Activated naive CD8-positive, alpha-beta T cell (primary cell): ENCODE data around the gene TIMM44.

ENCODE experiments used
- H3K27ac Mint-ChIP-seq: one replicate; pipeline ENCODE4 v1.8.0; 2021; ENCODE audit warnings: mixed read lengths
- H3K27me3 Mint-ChIP-seq: one replicate; pipeline ENCODE4 v1.8.0; 2021; ENCODE audit warnings: mixed read lengths
- H3K36me3 Mint-ChIP-seq: one replicate; pipeline ENCODE4 v1.8.0; 2021; ENCODE audit warnings: mixed read lengths
- H3K4me1 Mint-ChIP-seq: one replicate; pipeline ENCODE4 v1.8.0; 2021; ENCODE audit warnings: low read depth, mixed read lengths
- H3K4me3 Mint-ChIP-seq: one replicate; pipeline ENCODE4 v1.8.0; 2021; ENCODE audit warnings: mild to moderate bottlenecking, mixed read lengths
- H3K9me3 Mint-ChIP-seq: one replicate; pipeline ENCODE4 v1.8.0; 2021; ENCODE audit warnings: low read depth, mixed read lengths

Gene TIMM44

DNA sequence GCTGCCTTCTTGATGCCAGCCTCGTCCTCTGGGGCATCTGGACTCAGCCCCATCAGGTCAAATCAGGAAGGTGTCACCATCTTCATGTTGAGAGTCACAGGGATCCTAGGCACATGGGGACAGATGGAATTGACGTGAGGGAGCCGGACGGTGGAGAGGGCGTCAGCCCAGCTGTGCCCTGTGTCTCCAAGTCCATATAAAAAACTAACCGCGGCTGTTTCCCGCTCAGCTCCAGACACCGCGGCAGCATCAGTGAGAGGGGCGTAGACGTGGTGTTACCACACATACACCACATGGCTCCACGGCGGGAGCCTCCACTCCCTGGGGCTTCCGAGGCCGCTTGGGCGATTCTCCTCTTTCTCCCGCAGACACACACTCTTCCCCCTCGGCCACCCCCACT, 63.6 kb downstream of the TIMM44 start:
- no peak overlapping the region for H3K27ac Mint-ChIP-seq
- no peaks in the 10 kb centered on the region for H3K36me3 Mint-ChIP-seq
- H3K27me3 Mint-ChIP-seq, result no peaks in the 10 kb centered on the region
- H3K4me3 Mint-ChIP-seq, result no peak overlapping the region
- no peaks in the 10 kb centered on the region for H3K9me3 Mint-ChIP-seq
- no peaks in the 10 kb centered on the region for H3K4me1 Mint-ChIP-seq

DNA sequence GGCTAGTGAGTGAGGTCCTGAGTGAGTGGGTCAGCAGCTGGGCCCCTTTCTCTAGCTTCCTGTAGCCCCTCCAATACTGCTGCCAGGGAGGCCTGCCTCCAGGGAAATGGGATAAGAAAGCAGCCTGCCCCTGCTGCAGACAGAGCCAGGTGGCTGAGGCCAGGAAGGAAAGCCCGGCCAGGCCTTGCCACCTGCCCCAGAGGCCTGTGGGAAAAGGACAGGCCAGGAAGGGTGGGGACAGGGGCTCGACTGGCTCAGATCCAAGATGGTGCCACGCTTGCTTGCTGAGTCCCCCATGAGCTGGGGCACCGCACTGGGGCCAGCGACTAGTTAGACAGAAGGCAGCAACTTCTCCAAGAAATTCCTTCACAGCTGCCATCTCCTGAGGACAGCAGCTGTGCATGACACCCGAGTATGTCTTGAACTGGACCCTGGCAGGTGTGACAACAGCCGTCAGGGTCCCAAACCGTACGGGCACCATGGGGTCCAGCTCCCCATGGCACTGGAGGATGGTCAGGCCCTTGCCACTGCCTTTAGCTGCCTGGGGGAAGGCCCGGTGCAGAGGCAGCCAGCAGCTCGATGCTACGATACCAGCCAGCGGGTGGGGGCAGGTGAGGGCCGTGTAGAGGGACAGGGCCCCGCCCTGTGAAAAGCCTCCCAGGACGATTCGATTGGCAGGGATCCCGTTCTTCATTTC, 64.2 kb downstream of the TIMM44 start:
- Mint-ChIP-seq H3K9me3 (no peaks in the 10 kb centered on the region), H3K4me1 (peaks cover 2% of the 10 kb centered on the region), H3K27me3 (no peaks in the 10 kb centered on the region), H3K4me3 (no peak overlapping the region), H3K36me3 (no peaks in the 10 kb centered on the region), H3K27ac (no peak overlapping the region)

DNA sequence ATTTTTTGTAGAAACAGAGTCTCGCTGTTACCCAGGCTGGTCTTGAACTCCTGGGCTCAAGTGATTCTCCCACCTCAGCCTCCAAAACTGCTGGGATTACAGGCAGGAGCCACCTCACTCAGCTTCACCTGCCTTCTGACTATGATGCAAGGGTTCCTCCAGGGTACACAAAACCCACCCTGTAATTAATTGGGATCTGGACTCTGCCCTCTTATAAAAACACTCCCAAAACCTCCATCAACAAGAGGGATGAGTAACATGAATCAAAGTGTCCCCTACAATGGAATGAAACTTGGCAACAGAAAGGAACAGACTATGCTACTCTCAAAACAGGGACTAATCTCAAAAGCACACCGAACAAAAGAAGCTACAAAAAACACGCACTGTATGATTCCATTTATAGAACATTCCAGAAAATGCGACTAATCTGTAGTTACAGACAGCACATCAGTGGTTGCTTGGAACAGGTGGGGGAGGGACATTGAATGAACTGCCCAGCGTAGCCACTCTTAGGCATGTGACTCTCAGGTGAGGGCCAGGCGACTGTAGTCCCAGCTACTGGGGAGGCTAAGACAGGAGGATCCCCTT, 66.1 kb downstream of the TIMM44 start:
- Mint-ChIP-seq H3K27me3 (no peaks in the 10 kb centered on the region), H3K36me3 (no peaks in the 10 kb centered on the region), H3K9me3 (no peaks in the 10 kb centered on the region), H3K4me3 (no peak overlapping the region), H3K4me1 (peaks cover 5% of the 10 kb centered on the region), H3K27ac (no peak overlapping the region)
